WTC11 (cell line): ENCODE results near the gene OGG1. TPM values are rescaled to one million over a fixed set of nuclear protein-coding genes. Genes with fewer than 3 reads are reported as not detected.

Experiments
- ATAC-seq: fragments of 200-7000 bp; cut with Tn5 transposase; 2 replicates; pipeline ENCODE4 v1.10.0; 2021; ENCODE audit warnings: mild to moderate bottlenecking, moderate library complexity
- CTCF ChIA-PET: fragments of 300-600 bp; sonication (Branson Sonifier 250); formaldehyde crosslinking; loops from one replicate; lab custom pipeline; 2021; ENCODE audit warnings: antibody characterized with exemption; lab: Charles Lee
- POLR2A ChIA-PET: fragments of 350-600 bp; sonication (Branson Sonifier 250); formaldehyde crosslinking; loops from one replicate; lab custom pipeline; 2021; ENCODE audit warnings: antibody characterized with exemption; lab: Charles Lee
- DNase-seq: peaks from one replicate; pipeline ENCODE4 v3.0.0; 2021; ENCODE audit warnings: low spot score
- H3K27ac Mint-ChIP-seq: 2 replicates; pipeline ENCODE4 v1.8.0; 2021; ENCODE audit warnings: mixed read lengths
- H3K27me3 Mint-ChIP-seq: 2 replicates; pipeline ENCODE4 v1.8.0; 2021; ENCODE audit warnings: low read depth, mild to moderate bottlenecking, moderate library complexity, mixed read lengths
- H3K36me3 Mint-ChIP-seq: 2 replicates; pipeline ENCODE4 v1.8.0; 2021; ENCODE audit warnings: mixed read lengths
- H3K4me1 Mint-ChIP-seq: 2 replicates; pipeline ENCODE4 v1.8.0; 2022; ENCODE audit warnings: mixed read lengths
- H3K4me3 Mint-ChIP-seq: 2 replicates; pipeline ENCODE4 v1.8.0; 2021; ENCODE audit warnings: mild to moderate bottlenecking, moderate library complexity, mixed read lengths
- H3K9me3 Mint-ChIP-seq: 2 replicates; pipeline ENCODE4 v1.8.0; 2021; ENCODE audit warnings: mixed read lengths
- ATF1 ChIP-seq: sonication (generic); formaldehyde crosslinking; IDR thresholded peaks from 2 replicates; pipeline ENCODE4 v1.8.1; 2023; ENCODE audit warnings: mild to moderate bottlenecking, moderate library complexity, missing genetic modification reagents
- ATF2 ChIP-seq: sonication (generic); formaldehyde crosslinking; IDR thresholded peaks from 2 replicates; pipeline ENCODE4 v1.8.1; 2022; ENCODE audit warnings: low read depth, missing genetic modification reagents, borderline replicate concordance
- ATF3 ChIP-seq: sonication (generic); formaldehyde crosslinking; conservative IDR thresholded peaks from 2 replicates; pipeline ENCODE4 v1.8.1; 2022; ENCODE audit warnings: mild to moderate bottlenecking, missing genetic modification reagents
- CREB1 ChIP-seq: sonication (generic); formaldehyde crosslinking; IDR thresholded peaks from 2 replicates; pipeline ENCODE4 v1.8.0; 2023; ENCODE audit warnings: mild to moderate bottlenecking, missing genetic modification reagents
- E2F4 ChIP-seq: sonication (generic); formaldehyde crosslinking; IDR thresholded peaks from 2 replicates; pipeline ENCODE4 v1.8.1; 2022; ENCODE audit warnings: low read depth, mild to moderate bottlenecking, moderate library complexity, missing genetic modification reagents, borderline replicate concordance
- ESRRA ChIP-seq: sonication (generic); formaldehyde crosslinking; IDR thresholded peaks from 2 replicates; pipeline ENCODE4 v1.8.1; 2022; ENCODE audit warnings: mild to moderate bottlenecking, missing genetic modification reagents, borderline replicate concordance
- GABPB1 ChIP-seq: sonication (generic); formaldehyde crosslinking; IDR thresholded peaks from 2 replicates; pipeline ENCODE4 v1.8.1; 2023; ENCODE audit warnings: mild to moderate bottlenecking, missing genetic modification reagents
- GTF2I ChIP-seq: fragments of 250-450 bp; sonication (Bioruptor Pico); conservative IDR thresholded peaks from 2 replicates; pipeline ENCODE4 v1.4.0; 2021; ENCODE audit warnings: mild to moderate bottlenecking
- KAT7 ChIP-seq: sonication (generic); formaldehyde crosslinking; IDR thresholded peaks from 2 replicates; pipeline ENCODE4 v1.8.1; 2023; ENCODE audit warnings: missing genetic modification reagents, mild to moderate bottlenecking, borderline replicate concordance
- MAX ChIP-seq: sonication (generic); formaldehyde crosslinking; IDR thresholded peaks from 2 replicates; pipeline ENCODE4 v1.8.0; 2022; ENCODE audit warnings: mild to moderate bottlenecking, missing genetic modification reagents
- MXD4 ChIP-seq: fragments of 250-450 bp; sonication (Bioruptor Pico); IDR thresholded peaks from 2 replicates; pipeline ENCODE4 v1.8.0; 2021; ENCODE audit warnings: mild to moderate bottlenecking, moderate library complexity, borderline replicate concordance
- RELA ChIP-seq: sonication (generic); formaldehyde crosslinking; IDR thresholded peaks from 2 replicates; pipeline ENCODE4 v1.8.1; 2022; ENCODE audit warnings: missing genetic modification reagents, mild to moderate bottlenecking, borderline replicate concordance
- RORB ChIP-seq: fragments of 250-450 bp; sonication (Bioruptor Pico); IDR thresholded peaks from 2 replicates; pipeline ENCODE4 v1.9.0; 2021; ENCODE audit warnings: mild to moderate bottlenecking
- SMAD4 ChIP-seq: sonication (generic); formaldehyde crosslinking; IDR thresholded peaks from 2 replicates; pipeline ENCODE4 v1.8.0; 2022; ENCODE audit warnings: mild to moderate bottlenecking, missing genetic modification reagents
- STAT6 ChIP-seq: sonication (generic); formaldehyde crosslinking; conservative IDR thresholded peaks from 2 replicates; pipeline ENCODE4 v1.8.1; 2023; ENCODE audit warnings: mild to moderate bottlenecking, low read depth, missing genetic modification reagents, moderate library complexity
- TEAD1 ChIP-seq: sonication (generic); formaldehyde crosslinking; IDR thresholded peaks from 2 replicates; pipeline ENCODE4 v1.8.0; 2022; ENCODE audit warnings: mild to moderate bottlenecking, missing genetic modification reagents
- USF1 ChIP-seq: sonication (generic); formaldehyde crosslinking; IDR thresholded peaks from 2 replicates; pipeline ENCODE4 v1.8.0; 2022; ENCODE audit warnings: mild to moderate bottlenecking, missing genetic modification reagents
- ZMAT4 ChIP-seq: fragments of 250-450 bp; sonication (Bioruptor Pico); IDR thresholded peaks from 2 replicates; pipeline ENCODE4 v1.9.0; 2021; ENCODE audit warnings: mild to moderate bottlenecking
- ZNF219 ChIP-seq: sonication (generic); formaldehyde crosslinking; IDR thresholded peaks from 2 replicates; pipeline ENCODE4 v1.8.0; 2023; ENCODE audit warnings: missing genetic modification reagents, mild to moderate bottlenecking, borderline replicate concordance
- ZNF317 ChIP-seq: sonication (generic); formaldehyde crosslinking; IDR thresholded peaks from 2 replicates; pipeline ENCODE4 v1.8.1; 2023; ENCODE audit warnings: low read depth, mild to moderate bottlenecking, moderate library complexity, missing genetic modification reagents, borderline replicate concordance
- ZNF416 ChIP-seq: fragments of 250-450 bp; sonication (Bioruptor Pico); IDR thresholded peaks from 2 replicates; pipeline ENCODE4 v1.9.0; 2021; ENCODE audit warnings: mild to moderate bottlenecking, inconsistent platforms
- ZNF671 ChIP-seq: fragments of 250-450 bp; sonication (Bioruptor Pico); IDR thresholded peaks from 2 replicates; pipeline ENCODE4 v1.8.0; 2021; ENCODE audit warnings: mild to moderate bottlenecking
- total RNA-seq: library from RNA; stranded (reverse); gene quantifications from 3 replicates; pipeline ENCODE4 v1.2.3, GENCODE V29; 2021

The OGG1 gene
- total RNA-seq, 1 experiment from 2014 or later, result 27.3 TPM

- H3K9me3 Mint-ChIP-seq, result no peaks in the 10 kb centered on the region
- CTCF ChIA-PET, result interaction anchor here (1.5 to 5.1 kb wide), 2 partner anchors 10 to 214 kb away, joined by 5 to 60 read pairs; no protein-coding TSS in a partner anchor
- no peak overlapping the region for H3K27ac Mint-ChIP-seq
- H3K4me3 Mint-ChIP-seq, result no peak overlapping the region
- POLR2A ChIA-PET, result no interaction called here
- TF ChIP-seq GABPB1 (no peak), MXD4 (CRISPR knock-in tag) (no peak), E2F4 (CRISPR knock-in tag) (no peak), ZNF317 (CRISPR knock-in tag) (no peak), RELA (CRISPR knock-in tag) (no peak), GTF2I (CRISPR knock-in tag) (no peak), MAX (CRISPR knock-in tag) (no peak), ATF2 (CRISPR knock-in tag) (no peak), ATF3 (CRISPR knock-in tag) (no peak), KAT7 (no peak)
- H3K27me3 Mint-ChIP-seq, result peaks cover 17% of the 10 kb centered on the region
- ATAC-seq (no peak), DNase-seq (no peak)
- H3K36me3 Mint-ChIP-seq, result no peaks in the 10 kb centered on the region
- peaks cover 5% of the 10 kb centered on the region; the same call in 1 of the 2 replicates for H3K4me1 Mint-ChIP-seq
Measured at GRCh38 chr3:9717563-9717962, 32.2 kb upstream of the OGG1 start.

- no peaks in the 10 kb centered on the region for H3K36me3 Mint-ChIP-seq
- DNase-seq, result no peak
- no peaks in the 10 kb centered on the region for H3K9me3 Mint-ChIP-seq
- no peak for ATAC-seq
- H3K4me1 Mint-ChIP-seq, result peaks cover 5% of the 10 kb centered on the region; the same call in 1 of the 2 replicates
- CTCF ChIA-PET, result interaction anchor here (1.5 to 5.1 kb wide), 2 partner anchors 9 to 214 kb away, joined by 5 to 60 read pairs; no protein-coding TSS in a partner anchor
- TF ChIP-seq SMAD4 (CRISPR knock-in tag) (no peak), ZNF671 (CRISPR knock-in tag) (no peak), GTF2I (CRISPR knock-in tag) (no peak), USF1 (no peak), ZNF416 (CRISPR knock-in tag) (no peak), ESRRA (no peak), RORB (CRISPR knock-in tag) (no peak), ZMAT4 (CRISPR knock-in tag) (no peak), STAT6 (no peak), CREB1 (CRISPR knock-in tag) (no peak), TEAD1 (no peak), ATF1 (CRISPR knock-in tag) (no peak), ZNF219 (CRISPR knock-in tag) (no peak)
- TF ChIP-seq, all 79 proteins: peak for 0
- no peak overlapping the region for H3K4me3 Mint-ChIP-seq
- H3K27ac Mint-ChIP-seq, result no peak overlapping the region
- POLR2A ChIA-PET, result interaction anchor here (0.8 kb wide), 1 partner anchor 9 kb away, joined by 3 read pairs; no protein-coding TSS in a partner anchor
- H3K27me3 Mint-ChIP-seq, result peaks cover 14% of the 10 kb centered on the region
Measured at GRCh38 chr3:9718118-9718517, 31.6 kb upstream of the OGG1 start.
